Stimulated activated CD8-positive, alpha-beta memory T cell treated with anti-CD3 and anti-CD28 coated beads, Interleukin-7, amount 100 ng/mL, for 24 hours (primary cell): Measurements from ENCODE around the gene CPVL.

Experiments
- DNase-seq: peaks from one replicate; pipeline ENCODE4 v3.0.0-alpha.2; 2020; ENCODE audit warnings: low read depth

Gene CPVL

GRCh38 chr7:29146057-29146706, at the start of gene CPVL:
TSS of gene CPVL (minus strand) at chr7:29146537. CDS start at chr7:29121061, 25,476 bp downstream.
- no peak for DNase-seq

GRCh38 chr7:29194594-29195427, 48.5 kb upstream of the CPVL start, which contains the start of gene CHN2:
TSS of gene CHN2 (plus strand) at chr7:29194775.
- DNase-seq, result no peak

- DNase-seq, result no peak
These were observed 47.9 kb upstream of the CPVL start for GRCh38 chr7:29194206-29194593.

GRCh38 chr7:29193316-29194205, 47.2 kb upstream of the CPVL start:
- DNase-seq, result no peak

GRCh38 chr7:29192811-29193210, 46.5 kb upstream of the CPVL start:
- no peak for DNase-seq

GRCh38 chr7:29192323-29192722, 46.0 kb upstream of the CPVL start:
- DNase-seq, result no peak

GRCh38 chr7:29190349-29191045, 44.2 kb upstream of the CPVL start:
- no peak for DNase-seq

- peak; percentile 22 for DNase-seq
These were observed 43.4 kb upstream of the CPVL start for GRCh38 chr7:29189743-29190201.

- no peak for DNase-seq
These were observed 39.3 kb upstream of the CPVL start for GRCh38 chr7:29185613-29186012.

- no peak for DNase-seq
These were observed 38.3 kb upstream of the CPVL start for GRCh38 chr7:29184599-29184998.

GRCh38 chr7:29179115-29179514, 32.8 kb upstream of the CPVL start:
- no peak for DNase-seq

GRCh38 chr7:29177963-29178600, 31.7 kb upstream of the CPVL start:
- no peak for DNase-seq

- no peak for DNase-seq
These were observed 27.1 kb upstream of the CPVL start for GRCh38 chr7:29173458-29173857.

GRCh38 chr7:29170781-29171180, 24.4 kb upstream of the CPVL start:
- DNase-seq, result no peak

- DNase-seq, result no peak
These were observed 21.4 kb upstream of the CPVL start for GRCh38 chr7:29167721-29168120.

- no peak for DNase-seq
These were observed 17.5 kb upstream of the CPVL start for GRCh38 chr7:29163854-29164253.

GRCh38 chr7:29162577-29162976, 16.2 kb upstream of the CPVL start:
- DNase-seq, result no peak

- DNase-seq, result no peak
These were observed 14.9 kb upstream of the CPVL start for GRCh38 chr7:29161231-29161630.

GRCh38 chr7:29160080-29160479, 13.7 kb upstream of the CPVL start:
- no peak for DNase-seq

- DNase-seq, result no peak
These were observed 12.6 kb upstream of the CPVL start for GRCh38 chr7:29158795-29159423.
